SK-N-SH (cell line): ENCODE data around the gene ILK. TPM values are rescaled to one million over a fixed set of nuclear protein-coding genes. Genes with fewer than 3 reads are reported as not detected.

Experiments used
- CTCF ChIA-PET: fragments of 300-600, 350-600 bp; formaldehyde crosslinking; extraction: SDS; loops from one replicate; lab custom pipeline; 2021; lab: Yijun Ruan, JAX
- POLR2A ChIA-PET: fragments of 350-600 bp; sonication (Branson Sonifier 250); formaldehyde crosslinking; extraction: SDS; loops from one replicate; lab custom pipeline; 2020; ENCODE audit warnings: antibody characterized with exemption, inconsistent platforms; lab: Yijun Ruan, JAX
- DNase-seq: peaks from one replicate; pipeline ENCODE4 v3.0.0; 2012
- H2AFZ ChIP-seq: fragments of 200-600 bp; sonication (generic); 2 replicates; pipeline ENCODE4 v1.8.1; 2016; ENCODE audit warnings: antibody characterized with exemption, mild to moderate bottlenecking, low read depth
- H3F3A ChIP-seq: fragments of 200-600 bp; sonication (generic); replicated peaks from 2 replicates; pipeline ENCODE3; 2016; ENCODE audit warnings: antibody characterized with exemption, mild to moderate bottlenecking; ENCODE audit not compliant: insufficient read depth
- H3K27ac ChIP-seq, 2 experiments: fragments of 200-500 bp in 1 of 2; fragments of 200-600 bp in 1 of 2; sonication (Bioruptor generic) in 1 of 2; sonication (generic), shearing (Covaris generic) in 1 of 2; 2 replicates each; pipeline versions ENCODE4 v1.5.1 to v1.6.1; 2014 to 2016; ENCODE audit warnings: low read depth in 2 of 2, inconsistent platforms in 1 of 2, low read length in 1 of 2, mild to moderate bottlenecking in 1 of 2, mixed read lengths in 1 of 2
- H3K27me3 ChIP-seq: fragments of 200-600 bp; sonication (generic), shearing (Covaris generic); 2 replicates; pipeline ENCODE4 v1.6.1; 2016; ENCODE audit warnings: mixed run types; ENCODE audit not compliant: insufficient read depth
- H3K36me3 ChIP-seq, 2 experiments: fragments of 200-500 bp in 1 of 2; fragments of 200-600 bp in 1 of 2; sonication (Bioruptor generic) in 1 of 2; sonication (generic) in 1 of 2; replicated peaks in 1 of 2; 2 replicates each; pipeline versions ENCODE3 to v1.5.1; 2014 to 2016; ENCODE audit warnings: low read length in 1 of 2, mild to moderate bottlenecking in 1 of 2; ENCODE audit not compliant: insufficient read depth in 2 of 2, control insufficient read depth in 1 of 2
- H3K4me1 ChIP-seq, 2 experiments: fragments of 200-500 bp in 1 of 2; fragments of 200-600 bp in 1 of 2; sonication (Bioruptor generic) in 1 of 2; sonication (generic), shearing (Covaris generic) in 1 of 2; 2 replicates each; pipeline versions ENCODE4 v1.5.1 to v1.6.1; 2014 to 2016; ENCODE audit warnings: low read depth in 1 of 2, low read length in 1 of 2, mixed run types in 1 of 2; ENCODE audit not compliant: insufficient read depth in 2 of 2, control insufficient read depth in 1 of 2
- H3K4me2 ChIP-seq: fragments of 200-600 bp; sonication (generic), shearing (Covaris generic); 2 replicates; pipeline ENCODE4 v1.6.1; 2017; ENCODE audit warnings: mixed run types
- H3K4me3 ChIP-seq, 2 experiments: fragments of 200-500 bp in 1 of 2; fragments of 200-600 bp in 1 of 2; sonication (Bioruptor generic) in 1 of 2; sonication (generic), shearing (Covaris generic) in 1 of 2; 2 replicates each; pipeline versions ENCODE4 v1.5.1 to v1.8.1; 2014 to 2016; ENCODE audit warnings: low read depth in 2 of 2, inconsistent platforms in 1 of 2, low read length in 1 of 2, mild to moderate bottlenecking in 1 of 2, mixed read lengths in 1 of 2, moderate library complexity in 1 of 2
- H3K79me2 ChIP-seq: fragments of 200-600 bp; sonication (generic); 2 replicates; pipeline ENCODE4 v1.8.1; 2017; ENCODE audit warnings: mild to moderate bottlenecking; ENCODE audit not compliant: insufficient read depth
- H3K9ac ChIP-seq: fragments of 200-600 bp; sonication (generic); 2 replicates; pipeline ENCODE4 v1.6.1; 2017; ENCODE audit warnings: mixed run types
- H3K9me2 ChIP-seq: fragments of 200-600 bp; sonication (generic); 2 replicates; pipeline ENCODE4 v1.6.1; 2017; ENCODE audit warnings: mixed run types
- H3K9me3 ChIP-seq: fragments of 200-600 bp; sonication (generic); 2 replicates; pipeline ENCODE4 v1.6.1; 2017; ENCODE audit warnings: mixed run types, mild to moderate bottlenecking, moderate library complexity
- H4K20me1 ChIP-seq: fragments of 200-600 bp; sonication (generic); 2 replicates; pipeline ENCODE4 v1.6.1; 2017; ENCODE audit warnings: mild to moderate bottlenecking, mixed run types; ENCODE audit not compliant: insufficient read depth
- CHD2 ChIP-seq: fragments of 150-350 bp; IDR thresholded peaks from 2 replicates; pipeline ENCODE4 v1.6.1; 2018; ENCODE audit warnings: low read length; ENCODE audit not compliant: partially characterized antibody
- CTCF ChIP-seq: fragments of 200-600 bp; sonication (generic); IDR thresholded peaks from 2 replicates; pipeline ENCODE4 v1.6.1; 2017; ENCODE audit warnings: antibody characterized with exemption, mild to moderate bottlenecking, moderate library complexity
- ELF1 ChIP-seq: IDR thresholded peaks from 2 replicates; pipeline ENCODE4 v1.4.0; 2012
- EP300 ChIP-seq, 2 experiments: IDR thresholded peaks; 2 replicates each; pipeline versions ENCODE4 v1.4.0 to v1.6.1; 2012; ENCODE audit warnings: borderline replicate concordance in 1 of 2, low read depth in 1 of 2, low read length in 1 of 2
- FOSL2 ChIP-seq: IDR thresholded peaks from 2 replicates; pipeline ENCODE4 v1.4.0; 2012; ENCODE audit warnings: low read depth, mild to moderate bottlenecking, moderate library complexity, borderline replicate concordance
- FOXM1 ChIP-seq: IDR thresholded peaks from 2 replicates; pipeline ENCODE4 v1.4.0; 2012; ENCODE audit warnings: low read depth, mild to moderate bottlenecking
- GABPA ChIP-seq: IDR thresholded peaks from 2 replicates; pipeline ENCODE4 v1.4.0; 2012; ENCODE audit warnings: low read depth, mild to moderate bottlenecking
- GATA2 ChIP-seq: sonication (generic); formaldehyde crosslinking; IDR thresholded peaks from 2 replicates; pipeline ENCODE4 v1.5.0; 2020; ENCODE audit warnings: mild to moderate bottlenecking, missing genetic modification reagents
- JUND ChIP-seq: IDR thresholded peaks from 2 replicates; pipeline ENCODE4 v1.4.0; 2012
- MXI1 ChIP-seq: IDR thresholded peaks from 2 replicates; pipeline ENCODE4 v1.6.1; 2012; ENCODE audit warnings: mild to moderate bottlenecking, low read depth, low read length, improper control_type of control experiment
- NFIC ChIP-seq: IDR thresholded peaks from 2 replicates; pipeline ENCODE4 v1.4.0; 2012; ENCODE audit warnings: borderline replicate concordance
- POLR2AphosphoS5 ChIP-seq: IDR thresholded peaks from 2 replicates; pipeline ENCODE4 v1.6.1; 2012; ENCODE audit warnings: low read depth, low read length
- RAD21 ChIP-seq: IDR thresholded peaks from 2 replicates; pipeline ENCODE4 v1.6.1; 2012; ENCODE audit warnings: mild to moderate bottlenecking, low read length
- RXRA ChIP-seq: IDR thresholded peaks from 2 replicates; pipeline ENCODE4 v1.4.0; 2012; ENCODE audit warnings: low read depth, mild to moderate bottlenecking, borderline replicate concordance
- SIN3A ChIP-seq: IDR thresholded peaks from 2 replicates; pipeline ENCODE4 v1.6.1; 2012; ENCODE audit warnings: low read depth, mild to moderate bottlenecking, low read length, moderate library complexity, borderline replicate concordance
- TAF1 ChIP-seq: IDR thresholded peaks from 2 replicates; pipeline ENCODE4 v1.6.1; 2012; ENCODE audit warnings: low read depth, mild to moderate bottlenecking, low read length, moderate library complexity, borderline replicate concordance
- USF1 ChIP-seq: IDR thresholded peaks from 2 replicates; pipeline ENCODE4 v1.4.0; 2012; ENCODE audit warnings: low read depth, borderline replicate concordance
- YY1 ChIP-seq: IDR thresholded peaks from 2 replicates; pipeline ENCODE4 v1.4.0; 2012; ENCODE audit warnings: low read depth, mild to moderate bottlenecking
- WGBS: methylation state at CpG from one replicate; pipeline ENCODE4 v1.1.6; 2017; ENCODE audit warnings: low lambda C conversion rate; 5-methylcytosine and 5-hydroxymethylcytosine counted together
- polyA plus RNA-seq, 3 experiments: library from polyadenylated mRNA; depleted of rRNA; stranded (reverse); fragments of >200 nt; gene quantifications; 2 replicates each; pipeline ENCODE4 v1.2.3, GENCODE V29; 2012
- TF ChIP-seq, protein P1 (sequence below): IDR thresholded peaks from 2 replicates; pipeline ENCODE4; 2012
- TF ChIP-seq, protein P2 (sequence below): IDR thresholded peaks from 2 replicates; pipeline ENCODE4 v1.6.1; 2012; ENCODE audit warnings: mild to moderate bottlenecking, low read depth, low read length, moderate library complexity

Gene ILK
- polyA plus RNA-seq, 1 of the 3 experiments (the other 2 are of a cell fraction), result 241 TPM

- 96% methylated on average over 1 of the region's 1 CpG for WGBS
- Histone ChIP-seq H3K27me3 (no peaks in the 10 kb centered on the region), H3K4me3 (no peak overlapping the region), H2AFZ (no peak overlapping the region), H3K9me2 (no peaks in the 10 kb centered on the region), H3K79me2 (peaks cover 15% of the 10 kb centered on the region; the same call in 1 of the 2 replicates), H3K9me3 (no peaks in the 10 kb centered on the region), H3K27ac (no peak overlapping the region), H4K20me1 (no peaks in the 10 kb centered on the region), H3K36me3 (peaks cover 0 to 9% of the 10 kb centered on the region in 2 experiments), H3F3A (peaks cover 3% of the 10 kb centered on the region), H3K9ac (no peak overlapping the region), H3K4me1 (peaks cover 7 to 9% of the 10 kb centered on the region in 2 experiments; a peak in 3 of 4 replicates), H3K4me2 (no peak overlapping the region)
- DNase-seq, result no peak
- no peak for TF ChIP-seq RXRA
- TF ChIP-seq RAD21, result no peak
- no peak for TF ChIP-seq CHD2
- TF ChIP-seq FOSL2, result no peak
- TF ChIP-seq GABPA, result no peak
- no peak for TF ChIP-seq CTCF
- TF ChIP-seq, protein P1, sequence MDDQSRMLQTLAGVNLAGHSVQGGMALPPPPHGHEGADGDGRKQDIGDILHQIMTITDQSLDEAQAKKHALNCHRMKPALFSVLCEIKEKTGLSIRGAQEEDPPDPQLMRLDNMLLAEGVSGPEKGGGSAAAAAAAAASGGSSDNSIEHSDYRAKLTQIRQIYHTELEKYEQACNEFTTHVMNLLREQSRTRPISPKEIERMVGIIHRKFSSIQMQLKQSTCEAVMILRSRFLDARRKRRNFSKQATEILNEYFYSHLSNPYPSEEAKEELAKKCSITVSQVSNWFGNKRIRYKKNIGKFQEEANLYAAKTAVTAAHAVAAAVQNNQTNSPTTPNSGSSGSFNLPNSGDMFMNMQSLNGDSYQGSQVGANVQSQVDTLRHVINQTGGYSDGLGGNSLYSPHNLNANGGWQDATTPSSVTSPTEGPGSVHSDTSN, result no peak
- ChIA-PET POLR2A (interaction anchor here (1.5 to 4.5 kb wide), 2 partner anchors 9 to 26 kb away, joined by 11 to 29 read pairs; partner anchors contain the start of gene TAF10), CTCF (interaction anchor here (0.8 to 2.4 kb wide), 10 partner anchors 8 to 89 kb away, joined by 3 to 10 read pairs (median 3); partner anchors contain the start of gene TAF10)
These were observed 17.1 kb downstream of the ILK start for GRCh38 chr11:6620636-6621035.

DNA sequence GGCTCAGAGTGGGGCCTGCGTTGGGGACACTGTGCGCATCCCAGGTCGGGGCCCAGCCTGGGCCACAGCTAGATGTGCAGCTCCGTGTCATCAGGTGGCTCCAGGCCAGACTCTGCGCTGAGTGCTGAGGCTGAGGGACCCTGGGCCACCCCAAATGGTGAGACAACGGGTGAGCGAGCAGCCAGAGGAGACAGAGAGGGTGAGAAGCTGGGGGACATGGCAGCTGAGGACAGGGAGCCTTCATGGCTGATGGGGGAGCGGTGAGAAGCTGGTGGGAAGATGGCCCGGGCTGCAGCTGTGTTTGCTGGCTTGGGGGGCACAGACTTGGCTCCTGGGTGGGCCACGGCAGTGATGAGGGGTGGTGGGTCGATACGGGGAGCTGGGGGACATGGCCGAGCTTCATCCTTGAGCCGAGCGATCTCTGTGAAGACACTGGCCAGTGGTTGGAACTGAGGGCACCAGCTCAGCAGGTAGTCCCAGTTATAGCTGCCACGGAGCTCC, 18.2 kb downstream of the ILK start:
- Histone ChIP-seq H4K20me1 (no peaks in the 10 kb centered on the region), H2AFZ (no peak overlapping the region), H3K27me3 (no peaks in the 10 kb centered on the region), H3K79me2 (peaks cover 15% of the 10 kb centered on the region; the same call in 1 of the 2 replicates), H3K9me2 (no peaks in the 10 kb centered on the region), H3K27ac (no peak overlapping the region), H3K4me1 (peaks cover 7 to 9% of the 10 kb centered on the region in 2 experiments; a peak in 3 of 4 replicates), H3K9me3 (no peaks in the 10 kb centered on the region), H3K9ac (no peak overlapping the region), H3K4me3 (no peak overlapping the region), H3F3A (peaks cover 3% of the 10 kb centered on the region), H3K36me3 (peaks cover 0 to 3% of the 10 kb centered on the region in 2 experiments), H3K4me2 (no peak overlapping the region)
- POLR2A ChIA-PET, result interaction anchor here (1.5 to 4.5 kb wide), 3 partner anchors 9 to 25 kb away, joined by 4 to 29 read pairs (median 11); partner anchors contain the start of gene TAF10
- CTCF ChIA-PET, result interaction anchor here (0.6 to 2.4 kb wide), 10 partner anchors 9 to 242 kb away, joined by 3 to 11 read pairs (median 4); partner anchors contain the start of genes MRPL17 and TAF10
- DNase-seq, result no peak
- WGBS, result 72% methylated on average over 12 of the region's 16 CpGs
- TF ChIP-seq JUND, result no peak
- TF ChIP-seq NFIC, result no peak
- TF ChIP-seq GATA2, result no peak
- TF ChIP-seq, protein P2, sequence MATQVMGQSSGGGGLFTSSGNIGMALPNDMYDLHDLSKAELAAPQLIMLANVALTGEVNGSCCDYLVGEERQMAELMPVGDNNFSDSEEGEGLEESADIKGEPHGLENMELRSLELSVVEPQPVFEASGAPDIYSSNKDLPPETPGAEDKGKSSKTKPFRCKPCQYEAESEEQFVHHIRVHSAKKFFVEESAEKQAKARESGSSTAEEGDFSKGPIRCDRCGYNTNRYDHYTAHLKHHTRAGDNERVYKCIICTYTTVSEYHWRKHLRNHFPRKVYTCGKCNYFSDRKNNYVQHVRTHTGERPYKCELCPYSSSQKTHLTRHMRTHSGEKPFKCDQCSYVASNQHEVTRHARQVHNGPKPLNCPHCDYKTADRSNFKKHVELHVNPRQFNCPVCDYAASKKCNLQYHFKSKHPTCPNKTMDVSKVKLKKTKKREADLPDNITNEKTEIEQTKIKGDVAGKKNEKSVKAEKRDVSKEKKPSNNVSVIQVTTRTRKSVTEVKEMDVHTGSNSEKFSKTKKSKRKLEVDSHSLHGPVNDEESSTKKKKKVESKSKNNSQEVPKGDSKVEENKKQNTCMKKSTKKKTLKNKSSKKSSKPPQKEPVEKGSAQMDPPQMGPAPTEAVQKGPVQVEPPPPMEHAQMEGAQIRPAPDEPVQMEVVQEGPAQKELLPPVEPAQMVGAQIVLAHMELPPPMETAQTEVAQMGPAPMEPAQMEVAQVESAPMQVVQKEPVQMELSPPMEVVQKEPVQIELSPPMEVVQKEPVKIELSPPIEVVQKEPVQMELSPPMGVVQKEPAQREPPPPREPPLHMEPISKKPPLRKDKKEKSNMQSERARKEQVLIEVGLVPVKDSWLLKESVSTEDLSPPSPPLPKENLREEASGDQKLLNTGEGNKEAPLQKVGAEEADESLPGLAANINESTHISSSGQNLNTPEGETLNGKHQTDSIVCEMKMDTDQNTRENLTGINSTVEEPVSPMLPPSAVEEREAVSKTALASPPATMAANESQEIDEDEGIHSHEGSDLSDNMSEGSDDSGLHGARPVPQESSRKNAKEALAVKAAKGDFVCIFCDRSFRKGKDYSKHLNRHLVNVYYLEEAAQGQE, result no peak
- TF ChIP-seq SIN3A, result no peak
- TF ChIP-seq TAF1, result no peak
- no peak for TF ChIP-seq CHD2
- TF ChIP-seq POLR2AphosphoS5, result no peak
- TF ChIP-seq EP300 (IDR thresholded peaks at IDR 0.05; ENCODE audit: borderline replicate concordance in 1 of 2, low read depth in 1 of 2, low read length in 1 of 2), result no peak
- TF ChIP-seq FOXM1, result no peak
- TF ChIP-seq FOSL2, result no peak
- no peak for TF ChIP-seq ELF1
- no peak for TF ChIP-seq YY1
- TF ChIP-seq RAD21, result no peak
- TF ChIP-seq USF1, result no peak
- TF ChIP-seq MXI1, result no peak
